ENCODE data around the gene WIPF2.
A peak's percentile ranks its signal among the peaks of the same experiment; 100 is the strongest.

The WIPF2 gene

GRCh38 chr17:40178021-40178601 is 41.0 kb upstream of the WIPF2 start:
- peaks cover 15% of the 10 kb centered on the region; the same call in 1 of the 2 replicates for H4K20me1 ChIP-seq
- H3K4me1 ChIP-seq = peaks cover 44% of the 10 kb centered on the region
- no peaks in the 10 kb centered on the region for H3K27me3 ChIP-seq
- TF ChIP-seq Cebpa-rat (IDR thresholded peaks at IDR 0.05) = no peak
- H3K4me3 ChIP-seq = peak overlapping the region; percentile 73
- H3K36me3 ChIP-seq = peaks cover 39% of the 10 kb centered on the region
- H3K27ac ChIP-seq = peak overlapping the region; percentile 62
- H3K9ac ChIP-seq = peak overlapping the region; percentile 75
- peak overlapping the region; percentile 100 for H3K4me2 ChIP-seq
- no peaks in the 10 kb centered on the region for H3K9me3 ChIP-seq

GRCh38 chr17:40178660-40179059 is 40.4 kb upstream of the WIPF2 start:
- TF ChIP-seq Cebpa-rat (IDR thresholded peaks at IDR 0.05) = no peak
- H4K20me1 ChIP-seq = peaks cover 15% of the 10 kb centered on the region; the same call in 1 of the 2 replicates
- H3K9ac ChIP-seq = peak overlapping the region; percentile 75
- H3K4me2 ChIP-seq = peak overlapping the region; percentile 100
- no peak overlapping the region for H3K27ac ChIP-seq
- H3K4me1 ChIP-seq = peaks cover 44% of the 10 kb centered on the region
- no peaks in the 10 kb centered on the region for H3K27me3 ChIP-seq
- H3K9me3 ChIP-seq = no peaks in the 10 kb centered on the region
- peaks cover 34% of the 10 kb centered on the region for H3K36me3 ChIP-seq
- peak overlapping the region; percentile 73 for H3K4me3 ChIP-seq

GRCh38 chr17:40179923-40180659 is 39.0 kb upstream of the WIPF2 start:
- no peak overlapping the region for H3K4me3 ChIP-seq
- H3K4me2 ChIP-seq = peak overlapping the region; percentile 100
- H3K9me3 ChIP-seq = no peaks in the 10 kb centered on the region
- peaks cover 15% of the 10 kb centered on the region; the same call in 1 of the 2 replicates for H4K20me1 ChIP-seq
- H3K9ac ChIP-seq = peak overlapping the region; percentile 42; the same call in 1 of the 2 replicates
- H3K36me3 ChIP-seq = peaks cover 20% of the 10 kb centered on the region
- no peak for TF ChIP-seq Cebpa-rat (IDR thresholded peaks at IDR 0.05)
- H3K27me3 ChIP-seq = no peaks in the 10 kb centered on the region
- peaks cover 44% of the 10 kb centered on the region for H3K4me1 ChIP-seq
- H3K27ac ChIP-seq = peak overlapping the region; percentile 70; the same call in 1 of the 2 replicates

- H3K4me1 ChIP-seq = peaks cover 44% of the 10 kb centered on the region
- peak overlapping the region; percentile 100; the same call in 1 of the 2 replicates for H3K4me2 ChIP-seq
- H3K36me3 ChIP-seq = peaks cover 14% of the 10 kb centered on the region
- H3K27ac ChIP-seq = no peak overlapping the region
- no peak overlapping the region for H3K9ac ChIP-seq
- no peak overlapping the region for H3K4me3 ChIP-seq
- peaks cover 15% of the 10 kb centered on the region; the same call in 1 of the 2 replicates for H4K20me1 ChIP-seq
- H3K9me3 ChIP-seq = no peaks in the 10 kb centered on the region
- no peak for TF ChIP-seq Cebpa-rat (IDR thresholded peaks at IDR 0.05)
- no peaks in the 10 kb centered on the region for H3K27me3 ChIP-seq
These were observed 38.4 kb upstream of the WIPF2 start for GRCh38 chr17:40180694-40181093.

GRCh38 chr17:40181205-40181604 is 37.9 kb upstream of the WIPF2 start:
- H3K9ac ChIP-seq = no peak overlapping the region
- H3K36me3 ChIP-seq = peaks cover 8% of the 10 kb centered on the region
- no peak overlapping the region for H3K4me3 ChIP-seq
- peak overlapping the region; percentile 100; the same call in 1 of the 2 replicates for H3K4me2 ChIP-seq
- H3K27me3 ChIP-seq = no peaks in the 10 kb centered on the region
- H3K27ac ChIP-seq = no peak overlapping the region
- peaks cover 44% of the 10 kb centered on the region for H3K4me1 ChIP-seq
- no peak for TF ChIP-seq Cebpa-rat (IDR thresholded peaks at IDR 0.05)
- no peaks in the 10 kb centered on the region for H3K9me3 ChIP-seq
- H4K20me1 ChIP-seq = peaks cover 15% of the 10 kb centered on the region; the same call in 1 of the 2 replicates

GRCh38 chr17:40182606-40183005 is 36.5 kb upstream of the WIPF2 start:
- Histone ChIP-seq H3K36me3 (no peaks in the 10 kb centered on the region), H3K4me3 (no peak overlapping the region), H3K9me3 (no peaks in the 10 kb centered on the region), H4K20me1 (peaks cover 9% of the 10 kb centered on the region; the same call in 1 of the 2 replicates), H3K27ac (no peak overlapping the region), H3K9ac (no peak overlapping the region), H3K4me1 (peaks cover 36% of the 10 kb centered on the region), H3K4me2 (no peak overlapping the region), H3K27me3 (no peaks in the 10 kb centered on the region)
- no peak for TF ChIP-seq Cebpa-rat (IDR thresholded peaks at IDR 0.05)

- Histone ChIP-seq H3K4me3 (no peak overlapping the region), H3K9me3 (no peaks in the 10 kb centered on the region), H3K9ac (no peak overlapping the region), H3K4me1 (peaks cover 16% of the 10 kb centered on the region), H3K27me3 (no peaks in the 10 kb centered on the region), H3K27ac (no peak overlapping the region), H3K4me2 (no peak overlapping the region), H4K20me1 (no peaks in the 10 kb centered on the region), H3K36me3 (peaks cover 12% of the 10 kb centered on the region)
- TF ChIP-seq Cebpa-rat (IDR thresholded peaks at IDR 0.05) = no peak
These were observed 31.9 kb upstream of the WIPF2 start for GRCh38 chr17:40187238-40187637.

- H3K9ac ChIP-seq = no peak overlapping the region
- TF ChIP-seq Cebpa-rat (IDR thresholded peaks at IDR 0.05) = no peak
- peaks cover 31% of the 10 kb centered on the region for H3K4me1 ChIP-seq
- peaks cover 12% of the 10 kb centered on the region for H3K36me3 ChIP-seq
- H3K4me3 ChIP-seq = no peak overlapping the region
- no peaks in the 10 kb centered on the region for H3K9me3 ChIP-seq
- no peak overlapping the region for H3K27ac ChIP-seq
- no peaks in the 10 kb centered on the region for H3K27me3 ChIP-seq
- H4K20me1 ChIP-seq = no peaks in the 10 kb centered on the region
- H3K4me2 ChIP-seq = no peak overlapping the region
These were observed 30.4 kb upstream of the WIPF2 start for GRCh38 chr17:40188694-40189093.

GRCh38 chr17:40190197-40191021 is 28.7 kb upstream of the WIPF2 start:
- H3K4me2 ChIP-seq = peak overlapping the region; percentile 91
- no peaks in the 10 kb centered on the region for H4K20me1 ChIP-seq
- H3K27me3 ChIP-seq = no peaks in the 10 kb centered on the region
- H3K4me1 ChIP-seq = peaks cover 42% of the 10 kb centered on the region
- H3K9me3 ChIP-seq = no peaks in the 10 kb centered on the region
- H3K27ac ChIP-seq = no peak overlapping the region
- peaks cover 12% of the 10 kb centered on the region for H3K36me3 ChIP-seq
- peak overlapping the region; percentile 75 for H3K9ac ChIP-seq
- no peak for TF ChIP-seq Cebpa-rat (IDR thresholded peaks at IDR 0.05)
- peak overlapping the region; percentile 71 for H3K4me3 ChIP-seq

All from BLaER1 (cell line).